Transverse colon (tissue), 4 donors: ENCODE data around the gene SUGCT.

Experiments
- CTCF ChIP-seq, 5 experiments: fragments of 200-600 bp in 3 of 5; fragments of 450-650 bp in 2 of 5; sonication (generic) in 3 of 5; IDR thresholded peaks; 1 replicate in 2 of 5; 2 replicates in 3 of 5; pipeline ENCODE4 v1.5.1; 2016 to 2017; ENCODE audit warnings: antibody characterized with exemption in 5 of 5, inconsistent platforms in 3 of 5, mild to moderate bottlenecking in 2 of 5, moderate library complexity in 1 of 5
- EP300 ChIP-seq: sonication (generic); formaldehyde crosslinking; IDR thresholded peaks from one replicate; pipeline ENCODE4 v1.6.1; 2017; ENCODE audit warnings: antibody characterized with exemption, low read depth
- POLR2A ChIP-seq: fragments of 450-650 bp; IDR thresholded peaks from one replicate; pipeline ENCODE4 v1.6.1; 2016; ENCODE audit warnings: antibody characterized with exemption, mild to moderate bottlenecking, moderate library complexity
- POLR2AphosphoS5 ChIP-seq, 3 donors: sonication (generic); formaldehyde crosslinking; IDR thresholded peaks; one replicate each; pipeline ENCODE4 v1.6.1; 2016; ENCODE audit warnings: antibody characterized with exemption in 3 of 3

GRCh38 chr7:40882071-40882658, 747.4 kb downstream of the SUGCT start:
- TF ChIP-seq CTCF (IDR thresholded peaks at IDR 0.05) (no peak), POLR2A (no peak), POLR2AphosphoS5 (IDR thresholded peaks at IDR 0.05) (peak in 1 of 3 donors; percentile 53), EP300 (no peak)
